GM21381 (cell line): Measurements from ENCODE around the gene TMEM86B.

Experiments
- ATAC-seq: cut with Tn5 transposase; IDR thresholded peaks from one replicate; pipeline ENCODE4 v1.9.1; 2021; ENCODE audit warnings: mild to moderate bottlenecking, moderate library complexity; ENCODE audit not compliant: unreplicated experiment

TMEM86B gene

GRCh38 chr19:55179606-55180484, 48.7 kb downstream of the TMEM86B start, which contains the start of gene SYT5:
Gene SYT5, minus strand, starts transcription at chr19:55180289. Its CDS starts 1,248 bp downstream, at chr19:55179041.
- no peak for ATAC-seq

- ATAC-seq = no peak
These were observed 49.6 kb downstream of the TMEM86B start for GRCh38 chr19:55178781-55179599.
